ENCODE measurements around the gene PTPN20. TPM values are rescaled to one million over a fixed set of nuclear protein-coding genes. Genes with fewer than 3 reads are reported as not detected.
"Not testable (repeated sequence)": the region's sequence is repeated elsewhere in the genome, so short reads cannot be mapped to it uniquely, and the experiment has no call there.

PTPN20 gene
- total RNA-seq, 2 experiments from 2014 or later: 0.88 to 1.3 TPM

DNA sequence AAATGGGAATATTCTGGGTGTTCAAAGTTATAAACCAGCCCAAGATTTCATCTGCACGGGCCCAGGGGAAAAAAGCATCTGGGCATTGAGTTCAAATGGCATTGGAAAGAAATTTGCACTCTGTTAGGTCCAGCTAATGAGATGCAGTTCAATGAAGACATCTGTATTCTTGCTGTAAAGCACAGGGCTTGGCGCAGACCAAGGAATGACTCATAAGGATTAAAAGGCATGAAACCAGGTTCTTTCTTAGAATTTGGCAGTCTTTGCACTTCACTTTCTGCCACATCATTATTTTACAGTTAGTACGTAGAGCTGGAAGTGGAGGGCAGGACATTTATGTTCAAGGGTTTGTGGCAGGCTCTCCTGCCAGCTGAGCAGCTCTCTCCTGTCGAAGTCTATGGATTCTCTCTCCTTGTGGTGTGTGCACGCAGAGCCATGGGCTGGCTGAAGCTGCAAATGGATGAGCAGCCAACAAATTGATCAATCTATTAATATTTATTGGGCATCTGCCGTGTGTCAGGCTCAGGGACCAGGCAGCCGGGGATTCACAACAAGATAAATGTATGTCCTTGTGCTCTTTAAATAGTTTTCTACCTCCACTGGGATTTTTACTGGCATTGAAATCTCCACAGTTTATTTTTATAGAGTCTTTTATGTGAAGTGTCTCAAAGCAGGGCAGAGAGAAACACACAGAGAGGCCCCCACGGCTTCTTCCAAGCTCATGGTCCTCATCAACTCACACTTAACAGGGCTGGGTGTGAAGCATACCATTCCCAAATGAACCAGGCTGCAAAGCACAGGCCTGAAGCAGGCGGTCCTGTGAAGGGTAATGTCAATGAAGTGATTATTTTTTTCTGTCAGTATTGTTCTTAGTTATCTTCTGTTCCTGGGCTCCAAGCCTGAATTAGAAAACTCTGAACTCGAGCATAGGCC lies 3.8 kb upstream of the PTPN20 start:
- H3K27me3 Mint-ChIP-seq (ENCODE audit: low read depth); DNase-seq; H3K4me1 Mint-ChIP-seq (ENCODE audit: low read depth); H3K36me3 Mint-ChIP-seq (ENCODE audit: low read depth); H3K9me3 Mint-ChIP-seq; CTCF ChIA-PET; intact Hi-C loops (cut with micrococcal nuclease); H3K4me3 Mint-ChIP-seq; H3K27ac Mint-ChIP-seq: not testable (repeated sequence)

GRCh38 chr10:46922498-46922897 lies 11.3 kb downstream of the PTPN20 start:
- intact Hi-C loops (cut with micrococcal nuclease); H3K9me3 Mint-ChIP-seq; H3K4me1 Mint-ChIP-seq (ENCODE audit: low read depth); CTCF ChIA-PET; H3K36me3 Mint-ChIP-seq (ENCODE audit: low read depth); DNase-seq; H3K27me3 Mint-ChIP-seq (ENCODE audit: low read depth); H3K27ac Mint-ChIP-seq; H3K4me3 Mint-ChIP-seq: not testable (repeated sequence)

GRCh38 chr10:46925156-46925555 lies 13.9 kb downstream of the PTPN20 start:
- H3K9me3 Mint-ChIP-seq; H3K4me1 Mint-ChIP-seq (ENCODE audit: low read depth); H3K27me3 Mint-ChIP-seq (ENCODE audit: low read depth); H3K36me3 Mint-ChIP-seq (ENCODE audit: low read depth); H3K27ac Mint-ChIP-seq; DNase-seq; CTCF ChIA-PET; H3K4me3 Mint-ChIP-seq; intact Hi-C loops (cut with micrococcal nuclease): not testable (repeated sequence)

GRCh38 chr10:46925853-46926252 lies 14.6 kb downstream of the PTPN20 start:
- H3K36me3 Mint-ChIP-seq (ENCODE audit: low read depth); CTCF ChIA-PET; H3K4me1 Mint-ChIP-seq (ENCODE audit: low read depth); H3K4me3 Mint-ChIP-seq; intact Hi-C loops (cut with micrococcal nuclease); DNase-seq; H3K9me3 Mint-ChIP-seq; H3K27me3 Mint-ChIP-seq (ENCODE audit: low read depth); H3K27ac Mint-ChIP-seq: not testable (repeated sequence)

DNA sequence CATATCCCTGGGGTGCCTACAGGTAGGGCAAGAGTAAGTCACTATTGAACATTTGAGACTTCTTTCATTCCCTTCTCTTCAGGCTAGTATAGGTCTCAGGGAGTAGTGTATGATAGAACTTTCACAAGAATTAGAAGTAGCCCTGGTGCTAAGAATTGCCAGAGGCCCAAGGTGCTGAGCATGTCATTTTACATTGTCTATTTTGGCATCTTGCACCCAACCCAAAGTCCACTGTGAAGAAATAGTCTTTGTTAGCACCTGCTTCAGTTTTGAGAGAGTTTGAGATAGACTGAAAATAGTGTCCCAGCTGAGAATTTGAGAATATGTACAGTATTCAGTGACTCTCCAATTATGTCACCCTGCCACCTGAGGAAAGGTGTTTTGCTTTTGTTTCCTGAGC lies 17.6 kb downstream of the PTPN20 start:
- H3K36me3 Mint-ChIP-seq (ENCODE audit: low read depth); H3K27ac Mint-ChIP-seq; H3K9me3 Mint-ChIP-seq; H3K4me1 Mint-ChIP-seq (ENCODE audit: low read depth); H3K27me3 Mint-ChIP-seq (ENCODE audit: low read depth); intact Hi-C loops (cut with micrococcal nuclease); CTCF ChIA-PET; H3K4me3 Mint-ChIP-seq; DNase-seq: not testable (repeated sequence)

DNA sequence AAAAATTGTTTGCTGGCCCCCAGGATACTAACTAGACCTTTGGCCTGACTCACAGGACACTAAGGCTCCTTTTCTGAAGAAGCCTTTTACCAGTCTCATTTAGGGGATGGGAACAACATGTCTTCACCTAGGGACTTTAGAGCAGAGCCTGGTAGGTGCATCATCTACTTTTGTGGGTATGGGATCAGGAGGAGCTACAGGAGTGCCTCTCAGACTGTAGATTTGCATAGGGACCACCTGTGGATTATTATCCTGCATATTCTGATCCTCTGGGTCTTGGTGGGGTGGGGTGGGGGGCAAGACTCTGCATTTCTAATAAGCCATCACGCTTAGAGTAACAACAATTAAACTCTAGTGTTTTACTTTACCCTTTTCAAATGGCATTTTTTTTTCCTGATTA lies 21.2 kb downstream of the PTPN20 start:
- H3K4me1 Mint-ChIP-seq (ENCODE audit: low read depth); H3K36me3 Mint-ChIP-seq (ENCODE audit: low read depth); DNase-seq; CTCF ChIA-PET; H3K9me3 Mint-ChIP-seq; intact Hi-C loops (cut with micrococcal nuclease); H3K27ac Mint-ChIP-seq; H3K4me3 Mint-ChIP-seq; H3K27me3 Mint-ChIP-seq (ENCODE audit: low read depth): not testable (repeated sequence)

DNA sequence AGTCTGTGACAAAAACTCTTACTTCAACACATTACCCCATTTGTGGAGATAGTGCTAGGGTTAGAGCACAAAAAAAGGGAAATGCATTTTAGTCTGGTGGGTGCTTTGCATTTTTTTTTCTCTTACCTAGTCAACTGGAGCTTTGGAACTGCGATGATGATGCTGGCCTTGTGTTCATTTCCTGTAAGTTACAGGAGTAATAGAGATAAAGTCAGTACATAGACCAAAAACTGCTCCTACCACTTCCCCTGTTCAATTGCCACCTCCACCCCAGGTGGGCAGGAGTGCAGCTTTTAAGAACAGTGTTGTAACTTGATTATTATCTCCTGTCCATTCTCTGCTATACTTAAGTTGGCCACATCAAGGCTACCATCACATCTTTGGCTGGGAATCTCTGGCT lies 29.9 kb downstream of the PTPN20 start:
- H3K27ac Mint-ChIP-seq; intact Hi-C loops (cut with micrococcal nuclease); DNase-seq; H3K36me3 Mint-ChIP-seq (ENCODE audit: low read depth); CTCF ChIA-PET; H3K27me3 Mint-ChIP-seq (ENCODE audit: low read depth); H3K9me3 Mint-ChIP-seq; H3K4me3 Mint-ChIP-seq; H3K4me1 Mint-ChIP-seq (ENCODE audit: low read depth): not testable (repeated sequence)

DNA sequence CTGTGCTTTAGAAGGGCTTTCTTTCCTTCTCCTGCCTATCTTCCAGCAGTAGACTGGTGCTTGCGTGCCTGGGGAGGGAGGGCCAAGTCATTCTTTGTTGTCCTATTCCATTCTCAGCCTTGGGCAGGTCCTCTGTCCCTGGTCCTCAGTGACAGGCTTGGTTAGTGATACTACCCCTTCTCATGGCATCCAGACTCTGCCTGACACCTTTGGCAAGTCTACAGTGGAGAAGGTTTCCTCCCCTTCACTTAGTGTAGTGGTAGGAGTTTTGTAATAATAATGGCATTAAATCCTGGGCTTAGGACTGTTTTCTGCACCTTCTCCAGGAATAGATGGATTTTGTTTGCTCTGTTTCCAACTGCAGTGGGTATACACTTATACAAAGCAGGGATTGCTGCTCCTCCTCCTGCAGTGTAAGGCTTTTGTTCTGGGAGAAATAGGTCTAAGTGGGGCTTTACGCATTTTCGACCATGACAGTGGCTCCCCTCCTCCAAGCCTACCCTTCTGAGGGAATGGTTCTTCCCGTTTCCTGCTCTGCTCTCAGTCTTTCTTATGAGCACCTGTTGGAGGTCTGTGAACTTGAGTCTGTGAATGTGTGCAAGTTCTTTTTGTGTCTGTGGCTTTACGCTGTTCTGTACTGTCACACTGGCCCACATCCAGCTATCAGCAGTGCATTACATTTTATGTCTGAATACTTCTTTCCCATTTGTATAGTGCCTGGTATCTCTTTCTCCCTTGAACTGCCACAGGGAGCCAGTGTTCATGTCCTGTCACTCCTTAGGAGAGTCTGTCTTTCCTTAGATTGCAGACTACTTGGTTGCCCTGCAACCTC lies 37.7 kb downstream of the PTPN20 start:
- H3K9me3 Mint-ChIP-seq; DNase-seq; H3K27ac Mint-ChIP-seq; CTCF ChIA-PET; intact Hi-C loops (cut with micrococcal nuclease); H3K27me3 Mint-ChIP-seq (ENCODE audit: low read depth); H3K36me3 Mint-ChIP-seq (ENCODE audit: low read depth); H3K4me3 Mint-ChIP-seq; H3K4me1 Mint-ChIP-seq (ENCODE audit: low read depth): not testable (repeated sequence)

- H3K4me1 Mint-ChIP-seq (ENCODE audit: low read depth); H3K9me3 Mint-ChIP-seq; H3K4me3 Mint-ChIP-seq; H3K27me3 Mint-ChIP-seq (ENCODE audit: low read depth); CTCF ChIA-PET; H3K27ac Mint-ChIP-seq; intact Hi-C loops (cut with micrococcal nuclease); H3K36me3 Mint-ChIP-seq (ENCODE audit: low read depth); DNase-seq: not testable (repeated sequence)
These were observed 41.3 kb downstream of the PTPN20 start for GRCh38 chr10:46952540-46952939.

- DNase-seq; intact Hi-C loops (cut with micrococcal nuclease); CTCF ChIA-PET; H3K4me3 Mint-ChIP-seq; H3K27ac Mint-ChIP-seq; H3K9me3 Mint-ChIP-seq; H3K27me3 Mint-ChIP-seq (ENCODE audit: low read depth); H3K36me3 Mint-ChIP-seq (ENCODE audit: low read depth); H3K4me1 Mint-ChIP-seq (ENCODE audit: low read depth): not testable (repeated sequence)
These were observed 49.5 kb downstream of the PTPN20 start for GRCh38 chr10:46960742-46961141.

GRCh38 chr10:46963356-46963755 lies 52.1 kb downstream of the PTPN20 start:
- H3K36me3 Mint-ChIP-seq (ENCODE audit: low read depth); H3K27me3 Mint-ChIP-seq (ENCODE audit: low read depth); H3K9me3 Mint-ChIP-seq; DNase-seq; H3K4me1 Mint-ChIP-seq (ENCODE audit: low read depth); intact Hi-C loops (cut with micrococcal nuclease); H3K4me3 Mint-ChIP-seq; CTCF ChIA-PET; H3K27ac Mint-ChIP-seq: not testable (repeated sequence)

- intact Hi-C loops (cut with micrococcal nuclease); H3K27ac Mint-ChIP-seq; H3K27me3 Mint-ChIP-seq (ENCODE audit: low read depth); CTCF ChIA-PET; H3K4me3 Mint-ChIP-seq; H3K4me1 Mint-ChIP-seq (ENCODE audit: low read depth); H3K9me3 Mint-ChIP-seq; DNase-seq; H3K36me3 Mint-ChIP-seq (ENCODE audit: low read depth): not testable (repeated sequence)
These were observed 55.8 kb downstream of the PTPN20 start for GRCh38 chr10:46967013-46967412.

GRCh38 chr10:46980223-46980622 lies 69.0 kb downstream of the PTPN20 start:
- CTCF ChIA-PET; H3K4me3 Mint-ChIP-seq; H3K36me3 Mint-ChIP-seq (ENCODE audit: low read depth); H3K4me1 Mint-ChIP-seq (ENCODE audit: low read depth); H3K27ac Mint-ChIP-seq; H3K27me3 Mint-ChIP-seq (ENCODE audit: low read depth); H3K9me3 Mint-ChIP-seq; DNase-seq; intact Hi-C loops (cut with micrococcal nuclease): not testable (repeated sequence)

All from activated naive CD4-positive, alpha-beta T cell treated with anti-CD3 and anti-CD28 coated beads for 36 hours (primary cell).